GM12864 (cell line): ENCODE results near the gene TSPAN9.

Experiments
- DNase-seq: peaks from one replicate; pipeline ENCODE4 v3.0.0-alpha.2; 2011; ENCODE audit warnings: low read depth
- H3K4me3 ChIP-seq: 2 replicates; pipeline ENCODE4 v1.5.1; 2011; ENCODE audit warnings: mild to moderate bottlenecking, low read depth, low read length, control low read depth
- TF ChIP-seq, protein P1 (sequence below): IDR thresholded peaks from 2 replicates; pipeline ENCODE4 v1.5.1; 2011; ENCODE audit warnings: low read depth, mild to moderate bottlenecking, moderate library complexity, low read length, control low read depth, inconsistent platforms; ENCODE audit errors: missing control alignments

TSPAN9 gene

DNA sequence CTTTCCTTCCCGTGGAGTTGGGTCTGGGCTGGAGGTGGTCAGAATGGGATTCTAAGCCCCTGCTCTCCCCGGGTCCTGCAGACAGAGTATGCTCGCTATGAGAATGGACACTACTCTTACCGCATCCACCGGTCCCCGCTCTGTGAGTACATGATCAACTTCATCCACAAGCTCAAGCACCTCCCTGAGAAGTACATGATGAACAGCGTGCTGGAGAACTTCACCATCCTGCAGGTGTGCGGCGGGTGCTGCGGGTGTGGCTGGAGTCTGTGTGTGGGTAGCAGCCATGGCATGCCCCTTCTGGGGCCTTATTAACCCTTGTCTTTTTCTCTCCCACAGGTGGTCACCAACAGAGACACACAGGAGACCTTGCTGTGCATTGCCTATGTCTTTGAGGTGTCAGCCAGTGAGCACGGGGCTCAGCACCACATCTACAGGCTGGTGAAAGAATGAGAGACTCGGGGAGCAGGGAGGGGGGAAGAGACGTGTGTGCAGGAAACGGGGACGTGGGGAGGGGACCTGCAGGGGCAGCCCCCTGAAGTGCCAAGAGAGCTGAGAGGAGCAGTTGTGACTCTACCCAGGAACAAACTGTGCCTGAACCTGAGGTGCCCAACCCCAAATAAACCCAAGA lies 37.0 kb upstream of the TSPAN9 start:
- TF ChIP-seq, protein P1, sequence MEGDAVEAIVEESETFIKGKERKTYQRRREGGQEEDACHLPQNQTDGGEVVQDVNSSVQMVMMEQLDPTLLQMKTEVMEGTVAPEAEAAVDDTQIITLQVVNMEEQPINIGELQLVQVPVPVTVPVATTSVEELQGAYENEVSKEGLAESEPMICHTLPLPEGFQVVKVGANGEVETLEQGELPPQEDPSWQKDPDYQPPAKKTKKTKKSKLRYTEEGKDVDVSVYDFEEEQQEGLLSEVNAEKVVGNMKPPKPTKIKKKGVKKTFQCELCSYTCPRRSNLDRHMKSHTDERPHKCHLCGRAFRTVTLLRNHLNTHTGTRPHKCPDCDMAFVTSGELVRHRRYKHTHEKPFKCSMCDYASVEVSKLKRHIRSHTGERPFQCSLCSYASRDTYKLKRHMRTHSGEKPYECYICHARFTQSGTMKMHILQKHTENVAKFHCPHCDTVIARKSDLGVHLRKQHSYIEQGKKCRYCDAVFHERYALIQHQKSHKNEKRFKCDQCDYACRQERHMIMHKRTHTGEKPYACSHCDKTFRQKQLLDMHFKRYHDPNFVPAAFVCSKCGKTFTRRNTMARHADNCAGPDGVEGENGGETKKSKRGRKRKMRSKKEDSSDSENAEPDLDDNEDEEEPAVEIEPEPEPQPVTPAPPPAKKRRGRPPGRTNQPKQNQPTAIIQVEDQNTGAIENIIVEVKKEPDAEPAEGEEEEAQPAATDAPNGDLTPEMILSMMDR = no peak
- no peak overlapping the region for H3K4me3 ChIP-seq
- no peak for DNase-seq

DNA sequence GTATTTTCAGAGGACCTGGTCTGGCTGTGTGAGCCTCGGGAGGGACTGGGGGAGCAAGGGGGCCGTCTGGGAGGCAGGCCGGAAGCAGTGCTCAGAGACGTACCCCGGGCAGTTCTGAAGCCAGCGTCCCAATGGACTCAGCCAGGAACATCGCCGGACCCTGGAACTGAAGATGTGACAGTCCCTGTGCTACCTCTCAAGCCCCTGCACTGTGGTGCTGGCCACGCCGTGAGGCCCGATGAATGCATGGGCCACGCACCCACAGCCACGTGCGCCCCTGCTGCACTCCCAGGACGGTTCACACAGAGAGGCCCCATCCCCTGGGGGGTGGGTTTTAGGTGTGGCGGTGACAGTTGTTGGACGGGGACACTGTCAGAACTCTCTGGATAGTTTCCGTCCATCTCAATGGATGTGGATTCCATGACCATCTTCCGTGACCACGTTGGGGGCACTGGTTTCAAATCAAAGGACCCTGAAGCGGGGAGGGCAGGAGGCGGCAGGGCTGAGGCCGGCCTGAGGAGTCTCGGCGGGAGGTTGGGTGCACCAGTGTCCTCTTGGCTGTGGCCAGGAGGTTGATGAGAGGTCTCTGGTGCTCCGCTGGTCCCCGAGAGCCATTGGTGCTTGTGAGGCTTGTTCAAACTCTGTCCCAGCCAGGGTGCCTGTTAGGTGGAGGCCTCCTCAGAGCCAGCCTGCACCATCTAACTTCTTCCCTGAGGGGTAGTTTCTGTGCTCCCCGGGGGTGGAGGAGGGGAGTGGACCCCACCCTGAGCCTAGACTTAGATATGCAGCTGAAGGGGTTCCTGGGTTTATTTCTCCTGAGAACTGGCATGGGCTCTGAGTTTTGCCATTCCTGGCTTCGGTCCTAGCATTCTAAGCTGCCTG lies 36.3 kb upstream of the TSPAN9 start:
- TF ChIP-seq, protein P1 = no peak
- DNase-seq = no peak
- no peak overlapping the region for H3K4me3 ChIP-seq

DNA sequence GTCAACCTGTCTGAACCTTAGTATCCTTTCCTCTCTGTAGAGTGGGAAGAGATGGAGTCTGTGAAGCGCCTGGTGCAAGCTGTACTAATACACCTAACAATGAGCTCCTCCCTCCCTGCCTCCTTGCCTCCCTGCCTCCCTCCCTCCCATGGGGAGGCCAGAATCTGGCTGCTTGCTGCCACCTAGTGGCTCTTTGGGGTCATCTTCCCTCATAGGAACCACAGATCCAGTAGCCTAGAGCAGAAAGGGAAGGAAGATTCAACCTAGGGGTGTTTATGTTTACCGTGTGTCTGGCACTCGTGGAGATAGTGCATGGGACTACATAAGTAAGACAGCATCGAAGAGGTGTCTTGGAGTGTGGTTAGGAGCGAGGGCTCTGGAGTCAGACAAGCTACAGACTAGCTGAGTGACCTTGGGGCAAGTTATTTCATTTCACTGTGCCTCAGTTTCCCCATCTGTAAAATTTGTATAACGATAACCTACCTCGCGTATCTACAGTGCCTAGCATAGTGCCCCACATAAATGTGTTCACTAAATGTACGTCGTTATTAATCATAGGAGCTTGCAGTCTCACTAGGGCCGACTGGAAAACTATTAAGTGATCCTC lies 35.5 kb upstream of the TSPAN9 start:
- H3K4me3 ChIP-seq = no peak overlapping the region
- DNase-seq = peak; percentile 36
- TF ChIP-seq, protein P1 = peak; percentile 78

DNA sequence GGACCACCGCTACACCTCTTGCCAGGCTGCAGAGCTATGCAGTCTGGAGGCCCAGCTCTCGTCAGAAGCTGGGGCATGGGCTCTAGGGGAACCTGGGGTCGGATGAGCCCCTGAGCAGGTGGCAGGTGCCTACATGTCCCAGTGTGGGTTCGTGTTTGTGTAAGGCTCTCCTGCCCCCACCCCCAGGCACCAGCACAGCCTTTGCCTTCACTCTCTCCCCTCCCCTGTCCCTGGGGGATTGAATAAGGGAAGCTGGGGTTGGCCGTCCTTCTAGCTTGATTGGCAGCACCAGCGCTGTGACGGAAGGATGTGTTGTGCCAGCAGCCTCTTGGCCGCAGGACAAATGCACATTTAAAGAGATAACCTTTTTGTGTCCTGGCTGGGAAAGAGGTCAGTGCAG lies 34.8 kb upstream of the TSPAN9 start:
- TF ChIP-seq, protein P1 = no peak
- no peak overlapping the region for H3K4me3 ChIP-seq
- no peak for DNase-seq

DNA sequence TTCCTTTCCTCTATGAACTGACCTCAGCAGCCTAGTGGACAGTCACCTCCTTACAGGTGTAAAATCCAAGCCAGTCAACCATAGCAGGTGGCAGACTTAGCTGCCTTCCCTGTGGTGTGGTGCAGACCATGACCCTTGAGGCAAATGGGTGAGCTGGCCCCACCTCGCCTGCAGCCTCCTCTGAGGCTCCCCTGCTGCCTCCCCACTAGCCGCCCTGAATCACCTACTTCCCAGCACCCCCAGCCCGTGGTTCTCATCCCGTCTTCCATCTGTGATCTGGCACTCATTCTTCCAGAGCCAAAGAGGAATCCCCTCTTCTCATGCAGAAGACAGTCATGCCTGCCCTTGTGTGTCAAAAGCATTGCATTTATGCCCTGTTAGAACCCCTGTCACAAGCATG lies 34.4 kb upstream of the TSPAN9 start:
- H3K4me3 ChIP-seq = no peak overlapping the region
- TF ChIP-seq, protein P1 = no peak
- DNase-seq = no peak

DNA sequence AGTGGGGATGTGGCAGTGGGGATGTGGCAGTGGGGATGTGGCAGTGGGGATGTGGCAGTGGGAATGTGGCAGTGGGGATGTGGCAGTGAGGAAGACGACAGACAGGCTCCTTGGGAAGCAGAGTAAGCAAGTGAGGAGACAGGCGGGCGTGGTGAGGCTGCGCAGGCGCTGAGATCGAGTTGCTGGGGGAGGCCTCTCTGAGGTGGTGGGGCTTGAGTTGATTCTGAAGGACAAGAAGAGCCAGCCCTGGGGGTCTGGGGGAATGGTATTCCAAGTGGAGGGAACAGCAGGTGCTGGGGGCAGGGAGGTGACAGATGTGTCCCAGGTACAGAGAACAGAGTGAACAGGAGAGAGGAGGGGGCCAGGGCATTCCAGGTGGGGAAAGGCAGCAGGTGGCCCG lies 33.8 kb upstream of the TSPAN9 start:
- TF ChIP-seq, protein P1 = no peak
- no peak for DNase-seq
- no peak overlapping the region for H3K4me3 ChIP-seq
